ENCODE results near the gene MCTP1. TPM values are rescaled to one million over a fixed set of nuclear protein-coding genes. Genes with fewer than 3 reads are reported as not detected.

Gene MCTP1
- polyA plus RNA-seq, 1 donor from 2014 or later: 1.9 TPM

- Histone ChIP-seq H3F3A (ENCODE audit: insufficient read depth, low read length, poor library complexity, severe bottlenecking) (no peaks in the 10 kb centered on the region), H3K9ac (ENCODE audit: low read length) (no peak overlapping the region), H3K36me3 (ENCODE audit: insufficient read depth, low read length) (no peaks in the 10 kb centered on the region), H2AFZ (ENCODE audit: low read depth, low read length) (no peak overlapping the region), H4K20me1 (ENCODE audit: insufficient read depth) (no peaks in the 10 kb centered on the region), H3K9me3 (ENCODE audit: low read length) (no peaks in the 10 kb centered on the region), H3K27ac (ENCODE audit: low read length) (no peak overlapping the region), H3K4me2 (ENCODE audit: low read length) (no peak overlapping the region), H3K4me3 (ENCODE audit: low read length) (no peak overlapping the region), H3K27me3 (ENCODE audit: insufficient read depth, low read depth, low read length) (peaks cover 3% of the 10 kb centered on the region), H3K9me2 (ENCODE audit: insufficient read depth, low read length) (no peaks in the 10 kb centered on the region), H3K79me2 (replicated peaks; ENCODE audit: insufficient read depth, low read length) (no peaks in the 10 kb centered on the region)
- TF ChIP-seq CTCF (IDR thresholded peaks at IDR 0.05; ENCODE audit: poor library complexity, severe bottlenecking) (no peak), EZH2 (IDR thresholded peaks at IDR 0.05; ENCODE audit: borderline replicate concordance, insufficient read depth, low read length, poor library complexity, severe bottlenecking) (no peak), SMC3 (conservative IDR thresholded peaks at IDR 0.05; ENCODE audit: poor library complexity) (no peak), MXI1 (conservative IDR thresholded peaks at IDR 0.05; ENCODE audit: poor library complexity, severe bottlenecking) (no peak), RAD21 (conservative IDR thresholded peaks at IDR 0.05) (no peak), POLR2AphosphoS5 (IDR thresholded peaks at IDR 0.05) (no peak), REST (IDR thresholded peaks at IDR 0.05; ENCODE audit: borderline replicate concordance) (no peak), TAF1 (IDR thresholded peaks at IDR 0.05; ENCODE audit: low read depth) (no peak), EP300 (conservative IDR thresholded peaks at IDR 0.05; ENCODE audit: poor library complexity, severe bottlenecking) (no peak)
These were observed 431.8 kb downstream of the MCTP1 start for GRCh38 chr5:94853120-94853519.

- no peaks in the 10 kb centered on the region for H3K9me2 ChIP-seq (ENCODE audit: insufficient read depth, low read length)
- H3K27me3 ChIP-seq (ENCODE audit: insufficient read depth, low read depth, low read length): peaks cover 3% of the 10 kb centered on the region
- no peaks in the 10 kb centered on the region for H4K20me1 ChIP-seq (ENCODE audit: insufficient read depth)
- no peaks in the 10 kb centered on the region for H3F3A ChIP-seq (ENCODE audit: insufficient read depth, low read length, poor library complexity, severe bottlenecking)
- H2AFZ ChIP-seq (ENCODE audit: low read depth, low read length): no peak overlapping the region
- no peaks in the 10 kb centered on the region for H3K9me3 ChIP-seq (ENCODE audit: low read length)
- H3K27ac ChIP-seq (ENCODE audit: low read length): no peak overlapping the region
- TF ChIP-seq REST (IDR thresholded peaks at IDR 0.05; ENCODE audit: borderline replicate concordance): no peak
- TF ChIP-seq TAF1 (IDR thresholded peaks at IDR 0.05; ENCODE audit: low read depth): no peak
- TF ChIP-seq EP300 (conservative IDR thresholded peaks at IDR 0.05; ENCODE audit: poor library complexity, severe bottlenecking): no peak
- TF ChIP-seq POLR2AphosphoS5 (IDR thresholded peaks at IDR 0.05): no peak
- TF ChIP-seq RAD21 (conservative IDR thresholded peaks at IDR 0.05): no peak
- no peaks in the 10 kb centered on the region for H3K79me2 ChIP-seq (replicated peaks; ENCODE audit: insufficient read depth, low read length)
- H3K4me2 ChIP-seq (ENCODE audit: low read length): no peak overlapping the region
- no peak overlapping the region for H3K4me3 ChIP-seq (ENCODE audit: low read length)
- no peak overlapping the region for H3K9ac ChIP-seq (ENCODE audit: low read length)
- no peaks in the 10 kb centered on the region for H3K36me3 ChIP-seq (ENCODE audit: insufficient read depth, low read length)
These were observed 433.9 kb downstream of the MCTP1 start for GRCh38 chr5:94850960-94851359.

Measured in neural cell (in vitro differentiated cells).